GM23338 (cell line): Measurements from ENCODE around the gene ISOC2. TPM values are rescaled to one million over a fixed set of nuclear protein-coding genes. Genes with fewer than 3 reads are reported as not detected.

Source experiments
- ATAC-seq: fragments of 200-7000 bp; cut with Tn5 transposase; 3 replicates; pipeline ENCODE4 v1.9.1; 2020
- DNase-seq: peaks from one replicate; pipeline ENCODE4 v3.0.0-alpha.2; 2015; ENCODE audit warnings: low spot score
- H2AFZ ChIP-seq: fragments of 200-600 bp; sonication (generic); 2 replicates; pipeline ENCODE4 v1.8.0; 2016; ENCODE audit warnings: antibody characterized with exemption, mild to moderate bottlenecking, moderate library complexity
- H3F3A ChIP-seq: fragments of 200-600 bp; sonication (generic); replicated peaks from 2 replicates; pipeline ENCODE4 v1.8.0; 2017; ENCODE audit warnings: antibody characterized with exemption, mixed run types, low read depth
- H3K27ac ChIP-seq: fragments of 200-600 bp; sonication (generic); 2 replicates; pipeline ENCODE4 v1.6.1; 2016; ENCODE audit warnings: low read depth
- H3K27me3 ChIP-seq: fragments of 200-600 bp; sonication (generic); 2 replicates; pipeline ENCODE4 v1.8.0; 2016; ENCODE audit warnings: mild to moderate bottlenecking, mixed run types, moderate library complexity; ENCODE audit not compliant: insufficient read depth
- H3K36me3 ChIP-seq: fragments of 200-600 bp; sonication (generic); 2 replicates; pipeline ENCODE4 v1.8.0; 2016; ENCODE audit warnings: mild to moderate bottlenecking; ENCODE audit not compliant: insufficient read depth
- H3K4me1 ChIP-seq: fragments of 200-600 bp; sonication (generic); 2 replicates; pipeline ENCODE4 v1.8.0; 2016; ENCODE audit warnings: mild to moderate bottlenecking, moderate library complexity; ENCODE audit not compliant: insufficient read depth
- H3K4me2 ChIP-seq: fragments of 200-600 bp; sonication (generic); 2 replicates; pipeline ENCODE4 v1.7.1; 2017; ENCODE audit warnings: mixed run types
- H3K4me3 ChIP-seq: fragments of 200-600 bp; sonication (generic); 2 replicates; pipeline ENCODE4 v1.6.1; 2016; ENCODE audit warnings: mixed run types
- H3K79me2 ChIP-seq: fragments of 200-600 bp; sonication (generic); replicated peaks from 2 replicates; pipeline ENCODE4 v1.8.0; 2017; ENCODE audit warnings: mild to moderate bottlenecking; ENCODE audit not compliant: insufficient read depth
- H3K9me2 ChIP-seq: fragments of 200-600 bp; sonication (generic); 2 replicates; pipeline ENCODE4 v1.8.0; 2017; ENCODE audit not compliant: insufficient read depth
- H4K20me1 ChIP-seq: fragments of 200-600 bp; sonication (generic); replicated peaks from 2 replicates; pipeline ENCODE4 v1.8.0; 2017; ENCODE audit warnings: mild to moderate bottlenecking; ENCODE audit not compliant: insufficient read depth
- H3K27ac Mint-ChIP-seq: 2 replicates; pipeline ENCODE4 v1.8.0; 2020; ENCODE audit warnings: inconsistent platforms, mild to moderate bottlenecking, moderate library complexity, mixed read lengths
- H3K27me3 Mint-ChIP-seq: 3 replicates; pipeline ENCODE4 v1.8.0; 2022; ENCODE audit warnings: low read depth, mild to moderate bottlenecking, moderate library complexity, mixed read lengths, inconsistent platforms; ENCODE audit not compliant: insufficient read depth, poor library complexity
- H3K36me3 Mint-ChIP-seq: 3 replicates; pipeline ENCODE4 v1.8.0; 2021; ENCODE audit warnings: low read depth, mild to moderate bottlenecking, inconsistent platforms, moderate library complexity, mixed read lengths
- H3K4me1 Mint-ChIP-seq: 3 replicates; pipeline ENCODE4 v1.8.0; 2020; ENCODE audit warnings: mild to moderate bottlenecking, inconsistent platforms, mixed read lengths
- H3K4me3 Mint-ChIP-seq: 3 replicates; pipeline ENCODE4 v1.8.0; 2021; ENCODE audit warnings: moderate library complexity, mild to moderate bottlenecking, inconsistent platforms, mixed read lengths
- H3K9me3 Mint-ChIP-seq: 3 replicates; pipeline ENCODE4 v1.8.0; 2020; ENCODE audit warnings: moderate library complexity, mild to moderate bottlenecking, inconsistent platforms, mixed read lengths
- CREB1 ChIP-seq: fragments of 250-450 bp; sonication (Bioruptor Pico); IDR thresholded peaks from 2 replicates; pipeline ENCODE4 v1.5.0; 2020; ENCODE audit warnings: low read depth, mild to moderate bottlenecking, moderate library complexity
- EZH2 ChIP-seq: fragments of 200-600 bp; sonication (generic); IDR thresholded peaks from one replicate; pipeline ENCODE4 v1.8.0; 2017; ENCODE audit warnings: antibody characterized with exemption, mild to moderate bottlenecking, low read depth; ENCODE audit not compliant: unreplicated experiment
- EZH2phosphoT487 ChIP-seq: fragments of 200-600 bp; sonication (generic); IDR thresholded peaks from one replicate; pipeline ENCODE4 v1.8.1; 2018; ENCODE audit warnings: antibody characterized with exemption; ENCODE audit not compliant: unreplicated experiment
- POLR2AphosphoS5 ChIP-seq: IDR thresholded peaks from 2 replicates; pipeline ENCODE4 v1.6.1; 2016; ENCODE audit warnings: antibody characterized with exemption, low read depth
- STAT1 ChIP-seq: IDR thresholded peaks from one replicate; pipeline ENCODE4 v1.6.1; 2016; ENCODE audit warnings: antibody characterized with exemption; ENCODE audit not compliant: unreplicated experiment
- ZNF114 ChIP-seq: fragments of 250-450 bp; sonication (Bioruptor Pico); IDR thresholded peaks from 2 replicates; pipeline ENCODE4 v1.5.0; 2020; ENCODE audit warnings: mild to moderate bottlenecking, moderate library complexity
- ZNF331 ChIP-seq: fragments of 250-450 bp; sonication (Bioruptor Pico); IDR thresholded peaks from 2 replicates; pipeline ENCODE4 v1.5.0; 2020; ENCODE audit warnings: low read depth, mild to moderate bottlenecking, moderate library complexity
- polyA plus RNA-seq: library from polyadenylated mRNA; unstranded; fragments of >200 nt; fragmentation: Nextera tagmentation; extraction: Ambion mirVana; gene quantifications from 2 replicates; pipeline ENCODE4 v1.2.1, GENCODE V29; 2016
- total RNA-seq: library from RNA; depleted of rRNA; stranded (reverse); fragments of >200 nt; shearing (Covaris generic); gene quantifications from 2 replicates; pipeline ENCODE4 v1.2.3, GENCODE V29; 2014
- TF ChIP-seq, protein P1 (sequence below): IDR thresholded peaks from one replicate; pipeline ENCODE4 v1.6.1; 2018; ENCODE audit warnings: antibody characterized with exemption; ENCODE audit not compliant: unreplicated experiment
- TF ChIP-seq, protein P2 (sequence below): IDR thresholded peaks from 2 replicates; pipeline ENCODE4 v1.6.1; 2016; ENCODE audit warnings: antibody characterized with exemption

The ISOC2 gene
- total and polyA plus RNA-seq, 2 experiments from 2014 or later: 62.6 to 85.2 TPM

DNA sequence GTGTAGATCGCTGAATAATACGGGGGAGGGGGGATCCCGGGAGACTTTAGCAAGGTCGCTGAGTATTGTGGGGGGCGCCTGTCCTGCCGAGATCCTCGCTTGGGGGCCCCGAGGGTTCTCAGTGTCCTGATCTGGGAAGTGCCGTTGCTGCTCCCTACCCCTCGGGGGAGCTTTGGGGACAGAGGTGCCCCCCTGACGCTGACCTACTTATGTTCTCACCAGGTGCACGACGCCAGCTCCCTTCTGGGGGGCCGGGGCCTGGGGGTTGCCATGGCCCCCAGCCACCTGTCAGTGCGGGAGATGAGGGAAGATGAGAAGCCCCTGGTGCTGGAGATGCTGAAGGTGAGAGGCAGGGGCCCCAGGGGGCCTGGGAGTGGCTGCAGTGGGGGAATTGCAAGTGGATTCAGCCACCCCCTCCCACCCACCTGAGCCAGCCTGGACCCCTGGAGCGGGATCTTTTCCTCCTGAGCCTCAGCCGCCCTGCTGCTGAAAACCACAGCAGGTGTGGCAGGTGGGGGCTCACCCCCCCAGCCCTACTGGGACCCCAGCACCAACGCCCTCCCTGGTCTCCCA is 24.1 kb upstream of the ISOC2 start (continued):
- TF ChIP-seq POLR2AphosphoS5 (no peak), EZH2phosphoT487 (no peak)
- TF ChIP-seq, protein P1, sequence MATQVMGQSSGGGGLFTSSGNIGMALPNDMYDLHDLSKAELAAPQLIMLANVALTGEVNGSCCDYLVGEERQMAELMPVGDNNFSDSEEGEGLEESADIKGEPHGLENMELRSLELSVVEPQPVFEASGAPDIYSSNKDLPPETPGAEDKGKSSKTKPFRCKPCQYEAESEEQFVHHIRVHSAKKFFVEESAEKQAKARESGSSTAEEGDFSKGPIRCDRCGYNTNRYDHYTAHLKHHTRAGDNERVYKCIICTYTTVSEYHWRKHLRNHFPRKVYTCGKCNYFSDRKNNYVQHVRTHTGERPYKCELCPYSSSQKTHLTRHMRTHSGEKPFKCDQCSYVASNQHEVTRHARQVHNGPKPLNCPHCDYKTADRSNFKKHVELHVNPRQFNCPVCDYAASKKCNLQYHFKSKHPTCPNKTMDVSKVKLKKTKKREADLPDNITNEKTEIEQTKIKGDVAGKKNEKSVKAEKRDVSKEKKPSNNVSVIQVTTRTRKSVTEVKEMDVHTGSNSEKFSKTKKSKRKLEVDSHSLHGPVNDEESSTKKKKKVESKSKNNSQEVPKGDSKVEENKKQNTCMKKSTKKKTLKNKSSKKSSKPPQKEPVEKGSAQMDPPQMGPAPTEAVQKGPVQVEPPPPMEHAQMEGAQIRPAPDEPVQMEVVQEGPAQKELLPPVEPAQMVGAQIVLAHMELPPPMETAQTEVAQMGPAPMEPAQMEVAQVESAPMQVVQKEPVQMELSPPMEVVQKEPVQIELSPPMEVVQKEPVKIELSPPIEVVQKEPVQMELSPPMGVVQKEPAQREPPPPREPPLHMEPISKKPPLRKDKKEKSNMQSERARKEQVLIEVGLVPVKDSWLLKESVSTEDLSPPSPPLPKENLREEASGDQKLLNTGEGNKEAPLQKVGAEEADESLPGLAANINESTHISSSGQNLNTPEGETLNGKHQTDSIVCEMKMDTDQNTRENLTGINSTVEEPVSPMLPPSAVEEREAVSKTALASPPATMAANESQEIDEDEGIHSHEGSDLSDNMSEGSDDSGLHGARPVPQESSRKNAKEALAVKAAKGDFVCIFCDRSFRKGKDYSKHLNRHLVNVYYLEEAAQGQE: no peak

DNA sequence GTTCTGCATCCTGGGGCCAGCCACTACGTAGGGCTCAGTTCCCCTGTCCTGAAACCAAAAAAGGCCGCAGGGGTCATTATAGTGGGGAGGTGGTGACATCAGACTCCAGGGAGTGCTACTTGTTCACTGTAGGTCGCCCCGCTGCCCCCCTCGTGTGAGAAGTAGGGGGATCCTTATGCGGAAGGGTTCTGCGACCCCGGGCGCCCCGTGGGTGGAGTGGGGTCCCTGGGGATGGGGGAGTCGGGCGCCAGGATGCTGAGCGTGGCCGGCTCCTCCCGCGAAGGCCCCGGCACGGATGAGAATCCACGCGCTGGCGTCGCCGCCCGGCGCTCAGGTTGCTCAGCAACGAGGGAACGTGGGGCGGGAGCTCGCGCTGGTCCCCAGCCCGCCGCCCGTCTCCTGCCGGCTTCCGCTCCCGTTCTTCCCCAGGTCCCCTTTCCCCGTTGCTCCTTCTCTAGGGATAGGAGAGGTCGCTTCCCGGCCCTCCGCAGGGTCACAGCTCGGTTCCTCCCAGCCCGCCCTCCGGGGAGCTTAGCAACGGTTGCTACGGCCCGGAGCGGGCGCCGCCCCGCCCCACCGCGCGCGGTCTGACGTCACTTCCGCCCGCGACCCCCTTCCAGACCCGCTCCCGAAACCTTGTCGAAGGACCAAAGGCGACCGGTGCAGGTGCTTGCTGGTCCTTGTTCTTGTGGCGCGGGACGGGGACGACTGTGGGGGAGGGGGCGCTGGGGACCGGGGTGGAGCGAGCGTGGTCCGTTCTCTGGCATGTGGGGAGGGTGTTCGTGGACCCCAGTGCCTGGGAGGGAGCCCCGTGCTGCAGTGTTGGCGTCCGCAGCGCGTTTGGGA is 23.4 kb upstream of the ISOC2 start, which contains the start of gene NAT14:
Gene NAT14 (plus strand): TSS at position 596 of the 846 bp plus-strand sequence. CDS start 521 bp downstream, outside the sequence.
- peaks cover 29% of the 10 kb centered on the region for H3K4me1 Mint-ChIP-seq
- peak within 1 kb of the TSS; percentile 91 for H3K4me3 Mint-ChIP-seq
- Histone ChIP-seq H2AFZ (0 out of 2 replicates have a peak within 1 kb of the TSS, but pooled peaks have one; percentile 47), H3K4me2 (peak within 1 kb of the TSS; percentile 95), H3K79me2 (no peaks in the 10 kb centered on the region), H3K9me2 (no peaks in the 10 kb centered on the region), H3F3A (peaks cover 17% of the 10 kb centered on the region), H3K36me3 (no peaks in the 10 kb centered on the region), H3K4me1 (peaks cover 22% of the 10 kb centered on the region; the same call in 1 of the 2 replicates), H3K4me3 (peak within 1 kb of the TSS; percentile 80), H3K27ac (peak within 1 kb of the TSS; percentile 74; the same call in 1 of the 2 replicates), H3K27me3 (no peaks in the 10 kb centered on the region), H4K20me1 (no peaks in the 10 kb centered on the region)
- peak within 1 kb of the TSS; percentile 97 for H3K27ac Mint-ChIP-seq
- ATAC-seq (peak; percentile 49), DNase-seq (peak; percentile 95)
- peaks cover 14% of the 10 kb centered on the region for H3K27me3 Mint-ChIP-seq
- H3K36me3 Mint-ChIP-seq: peaks cover 2% of the 10 kb centered on the region; the same call in 2 of the 3 replicates
- TF ChIP-seq, protein P2, sequence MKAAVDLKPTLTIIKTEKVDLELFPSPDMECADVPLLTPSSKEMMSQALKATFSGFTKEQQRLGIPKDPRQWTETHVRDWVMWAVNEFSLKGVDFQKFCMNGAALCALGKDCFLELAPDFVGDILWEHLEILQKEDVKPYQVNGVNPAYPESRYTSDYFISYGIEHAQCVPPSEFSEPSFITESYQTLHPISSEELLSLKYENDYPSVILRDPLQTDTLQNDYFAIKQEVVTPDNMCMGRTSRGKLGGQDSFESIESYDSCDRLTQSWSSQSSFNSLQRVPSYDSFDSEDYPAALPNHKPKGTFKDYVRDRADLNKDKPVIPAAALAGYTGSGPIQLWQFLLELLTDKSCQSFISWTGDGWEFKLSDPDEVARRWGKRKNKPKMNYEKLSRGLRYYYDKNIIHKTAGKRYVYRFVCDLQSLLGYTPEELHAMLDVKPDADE: no peak; the same call in 1 of the 2 replicates
- TF ChIP-seq POLR2AphosphoS5: peak; percentile 74
- no peak for TF ChIP-seq STAT1
- no peak for TF ChIP-seq ZNF114 (CRISPR knock-in tag)
- peak; percentile 95 for TF ChIP-seq CREB1 (CRISPR knock-in tag)
- no peak for TF ChIP-seq EZH2
- TF ChIP-seq ZNF331: no peak
- no peaks in the 10 kb centered on the region; the same call in 2 of the 3 replicates for H3K9me3 Mint-ChIP-seq
